PC-3 (cell line): ENCODE measurements around the gene SERPINB12.

ENCODE experiments used
- EZH2 ChIP-seq: fragments of 300-600 bp; sonication (generic); IDR thresholded peaks from one replicate; pipeline ENCODE4 v1.6.1; 2017; ENCODE audit warnings: antibody characterized with exemption, mild to moderate bottlenecking, low read length; ENCODE audit not compliant: unreplicated experiment
- EZH2phosphoT487 ChIP-seq: fragments of 300-600 bp; sonication (generic); IDR thresholded peaks from 2 replicates; pipeline ENCODE4 v1.6.1; 2018; ENCODE audit warnings: mild to moderate bottlenecking, antibody characterized with exemption, low read length, borderline replicate concordance
- TF ChIP-seq, protein P1 (sequence below): fragments of 300-600 bp; sonication (generic); conservative IDR thresholded peaks from 2 replicates; pipeline ENCODE4 v1.5.1; 2017; ENCODE audit warnings: antibody characterized with exemption, low read depth, mild to moderate bottlenecking, low read length

DNA sequence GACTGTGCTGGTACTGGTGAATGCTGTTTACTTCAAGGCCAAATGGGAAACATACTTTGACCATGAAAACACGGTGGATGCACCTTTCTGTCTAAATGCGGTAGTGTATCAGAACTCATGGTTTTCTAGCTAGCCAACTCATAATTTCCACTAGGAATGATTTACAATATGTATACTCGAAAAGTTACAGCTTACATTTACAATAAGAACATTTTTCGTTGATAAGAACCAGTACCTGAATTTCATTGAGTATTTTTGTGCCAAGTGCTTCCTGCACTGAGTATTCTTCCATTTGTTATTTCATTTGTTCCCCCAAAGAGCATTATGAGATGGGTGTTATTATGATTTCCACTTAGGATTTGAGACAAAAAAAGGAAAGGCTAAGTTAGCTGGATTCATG, 21.9 kb downstream of the SERPINB12 start:
- TF ChIP-seq, protein P1, sequence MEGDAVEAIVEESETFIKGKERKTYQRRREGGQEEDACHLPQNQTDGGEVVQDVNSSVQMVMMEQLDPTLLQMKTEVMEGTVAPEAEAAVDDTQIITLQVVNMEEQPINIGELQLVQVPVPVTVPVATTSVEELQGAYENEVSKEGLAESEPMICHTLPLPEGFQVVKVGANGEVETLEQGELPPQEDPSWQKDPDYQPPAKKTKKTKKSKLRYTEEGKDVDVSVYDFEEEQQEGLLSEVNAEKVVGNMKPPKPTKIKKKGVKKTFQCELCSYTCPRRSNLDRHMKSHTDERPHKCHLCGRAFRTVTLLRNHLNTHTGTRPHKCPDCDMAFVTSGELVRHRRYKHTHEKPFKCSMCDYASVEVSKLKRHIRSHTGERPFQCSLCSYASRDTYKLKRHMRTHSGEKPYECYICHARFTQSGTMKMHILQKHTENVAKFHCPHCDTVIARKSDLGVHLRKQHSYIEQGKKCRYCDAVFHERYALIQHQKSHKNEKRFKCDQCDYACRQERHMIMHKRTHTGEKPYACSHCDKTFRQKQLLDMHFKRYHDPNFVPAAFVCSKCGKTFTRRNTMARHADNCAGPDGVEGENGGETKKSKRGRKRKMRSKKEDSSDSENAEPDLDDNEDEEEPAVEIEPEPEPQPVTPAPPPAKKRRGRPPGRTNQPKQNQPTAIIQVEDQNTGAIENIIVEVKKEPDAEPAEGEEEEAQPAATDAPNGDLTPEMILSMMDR: no peak
- TF ChIP-seq EZH2 (no peak), EZH2phosphoT487 (no peak)
